Lower leg skin (tissue), 4 donors: ENCODE results near the gene RAPGEF4. TPM values are rescaled to one million over a fixed set of nuclear protein-coding genes. Genes with fewer than 3 reads are reported as not detected.

Experiments used
- DNase-seq, 2 donors: peaks; one replicate each; pipeline ENCODE4 v3.0.0-alpha.2; 2019; ENCODE audit warnings: low spot score in 2 of 2
- H3K4me3 ChIP-seq: fragments of 200-600 bp; sonication (generic); 2 replicates; pipeline ENCODE4 v1.5.1; 2017; ENCODE audit warnings: mild to moderate bottlenecking, low read depth; ENCODE audit not compliant: poor library complexity, severe bottlenecking
- POLR2A ChIP-seq, 2 donors: fragments of 450-650 bp; IDR thresholded peaks; one replicate each; pipeline ENCODE4 v1.6.1; 2016 to 2017; ENCODE audit warnings: antibody characterized with exemption in 2 of 2, mild to moderate bottlenecking in 1 of 2, moderate library complexity in 1 of 2
- WGBS, 2 donors: methylation state at CpG; one replicate each; pipeline ENCODE4 v1.1.5; 2018; 5-methylcytosine and 5-hydroxymethylcytosine counted together
- intact Hi-C: fragments of 100-400 bp; cut with DNase I; formaldehyde crosslinking; loops from one replicate; pipeline ENCODE4 v1.15.0; 2023; ENCODE audit warnings: low total_unique reads
- total RNA-seq, 4 donors: library from RNA; depleted of rRNA; stranded (reverse); fragments of >200 nt; gene quantifications; one replicate each; pipeline ENCODE4 v1.1.0, GENCODE V29; 2016
- TF ChIP-seq, protein P1 (sequence below), 3 donors: fragments of 450-650 bp; IDR thresholded peaks; one replicate each; pipeline ENCODE4 v1.5.1; 2016; ENCODE audit warnings: antibody characterized with exemption in 3 of 3, mild to moderate bottlenecking in 3 of 3, moderate library complexity in 2 of 3

The RAPGEF4 gene
- total RNA-seq, 4 donors from 2014 or later = 15.5 to 25.8 (median 25.0) TPM

DNA sequence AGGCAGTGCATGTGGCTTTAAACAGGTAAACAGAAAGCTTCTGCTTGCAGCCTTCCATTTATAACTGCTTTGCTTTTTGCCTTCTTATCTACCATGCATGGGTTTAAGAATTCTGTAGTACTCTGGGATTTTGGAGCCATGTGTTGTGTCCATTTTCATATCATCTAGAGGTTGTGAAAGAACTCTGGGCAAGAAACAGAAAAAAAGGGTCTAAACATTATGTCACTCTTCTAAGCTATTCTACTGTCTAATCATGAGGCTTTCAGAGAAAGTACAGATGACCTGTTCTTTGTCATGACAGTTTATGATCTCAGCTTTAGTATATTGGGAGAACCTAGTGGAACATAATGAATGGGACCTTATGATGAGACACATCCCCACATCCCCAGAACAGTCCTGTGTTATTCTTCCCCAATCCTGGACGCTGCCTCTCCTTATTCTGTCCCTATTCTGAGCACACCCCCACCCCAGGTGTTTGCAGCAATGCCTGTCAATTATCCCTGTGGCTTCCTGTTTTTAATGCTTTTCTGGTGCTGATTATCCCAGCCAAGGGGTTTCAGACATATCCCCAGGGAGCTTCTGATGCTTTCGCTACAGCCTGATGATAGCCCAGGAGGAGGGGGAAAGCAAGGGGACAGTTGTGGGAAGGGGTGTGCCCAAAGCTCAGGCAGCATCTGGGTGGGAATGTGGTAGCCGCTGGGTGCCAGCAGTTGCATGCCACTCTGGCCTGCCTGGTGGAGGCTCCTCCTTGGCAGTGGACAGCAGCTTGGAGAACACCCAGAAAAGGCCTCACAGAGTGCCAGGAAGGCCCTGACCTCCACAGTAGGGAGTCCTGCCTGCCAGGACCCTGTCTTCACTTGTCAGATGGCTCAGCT lies 170.5 kb downstream of the RAPGEF4 start:
- TF ChIP-seq, protein P1, sequence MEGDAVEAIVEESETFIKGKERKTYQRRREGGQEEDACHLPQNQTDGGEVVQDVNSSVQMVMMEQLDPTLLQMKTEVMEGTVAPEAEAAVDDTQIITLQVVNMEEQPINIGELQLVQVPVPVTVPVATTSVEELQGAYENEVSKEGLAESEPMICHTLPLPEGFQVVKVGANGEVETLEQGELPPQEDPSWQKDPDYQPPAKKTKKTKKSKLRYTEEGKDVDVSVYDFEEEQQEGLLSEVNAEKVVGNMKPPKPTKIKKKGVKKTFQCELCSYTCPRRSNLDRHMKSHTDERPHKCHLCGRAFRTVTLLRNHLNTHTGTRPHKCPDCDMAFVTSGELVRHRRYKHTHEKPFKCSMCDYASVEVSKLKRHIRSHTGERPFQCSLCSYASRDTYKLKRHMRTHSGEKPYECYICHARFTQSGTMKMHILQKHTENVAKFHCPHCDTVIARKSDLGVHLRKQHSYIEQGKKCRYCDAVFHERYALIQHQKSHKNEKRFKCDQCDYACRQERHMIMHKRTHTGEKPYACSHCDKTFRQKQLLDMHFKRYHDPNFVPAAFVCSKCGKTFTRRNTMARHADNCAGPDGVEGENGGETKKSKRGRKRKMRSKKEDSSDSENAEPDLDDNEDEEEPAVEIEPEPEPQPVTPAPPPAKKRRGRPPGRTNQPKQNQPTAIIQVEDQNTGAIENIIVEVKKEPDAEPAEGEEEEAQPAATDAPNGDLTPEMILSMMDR (IDR thresholded peaks at IDR 0.05) = no peak
- TF ChIP-seq POLR2A (IDR thresholded peaks at IDR 0.05) = no peak
- intact Hi-C loops = no loop called here
- H3K4me3 ChIP-seq = no peak overlapping the region
- DNase-seq = no peak
- WGBS, 2 donors = 72 to 85% methylated on average over 3 of the region's 3 CpGs

DNA sequence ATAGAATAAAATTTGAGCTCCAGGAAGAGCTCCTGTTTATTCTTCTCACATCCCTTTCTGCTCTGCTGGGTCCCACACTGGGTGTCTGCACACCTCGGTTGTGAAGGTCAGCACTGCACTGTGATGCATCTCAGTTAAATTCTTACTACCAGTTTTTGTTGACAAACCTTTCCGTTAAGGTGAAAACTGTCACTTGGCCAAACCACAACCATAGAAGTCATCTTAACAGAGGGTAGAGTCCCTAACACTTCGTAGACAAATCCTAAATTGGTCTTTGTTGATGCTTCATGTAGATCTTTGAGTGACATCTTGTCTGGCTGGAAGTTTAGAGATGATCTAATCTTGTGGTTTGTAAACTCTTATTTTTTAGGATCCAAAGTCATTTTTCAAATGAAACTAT lies 172.6 kb downstream of the RAPGEF4 start:
- 75 to 83% methylated on average over 3 of the region's 3 CpGs for WGBS, 2 donors

DNA sequence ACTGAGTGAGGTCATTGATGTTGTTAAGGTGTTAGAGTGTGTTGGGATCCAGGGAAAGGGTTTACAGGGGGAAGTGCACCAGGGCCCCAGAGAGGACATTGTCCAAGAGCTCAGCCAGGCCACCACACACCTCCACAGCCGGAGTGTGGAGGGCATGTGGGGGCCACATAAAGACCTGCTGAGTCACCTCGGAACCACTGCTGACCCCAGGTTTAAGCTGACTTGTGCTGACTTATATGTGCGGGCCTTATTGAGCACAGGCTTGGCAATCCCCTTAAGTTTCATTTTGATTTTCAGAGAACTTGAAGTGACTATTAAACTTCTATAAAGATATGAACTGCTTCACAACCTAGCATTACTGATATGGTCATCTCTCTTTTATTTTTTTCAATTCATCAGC lies 173.8 kb downstream of the RAPGEF4 start:
- DNase-seq = no peak
- H3K4me3 ChIP-seq = no peak overlapping the region
- no peak for TF ChIP-seq POLR2A (IDR thresholded peaks at IDR 0.05)
- TF ChIP-seq, protein P1 (IDR thresholded peaks at IDR 0.05) = no peak
- 92% methylated on average over 3 of the region's 3 CpGs for WGBS, 2 donors
- intact Hi-C loops = no loop called here

More for the DNA sequence above, 172.6 kb downstream of the RAPGEF4 start:
- TF ChIP-seq, protein P1 (IDR thresholded peaks at IDR 0.05) = no peak
- no peak for TF ChIP-seq POLR2A (IDR thresholded peaks at IDR 0.05)
- no peak overlapping the region for H3K4me3 ChIP-seq
- no peak for DNase-seq
- intact Hi-C loops = no loop called here

DNA sequence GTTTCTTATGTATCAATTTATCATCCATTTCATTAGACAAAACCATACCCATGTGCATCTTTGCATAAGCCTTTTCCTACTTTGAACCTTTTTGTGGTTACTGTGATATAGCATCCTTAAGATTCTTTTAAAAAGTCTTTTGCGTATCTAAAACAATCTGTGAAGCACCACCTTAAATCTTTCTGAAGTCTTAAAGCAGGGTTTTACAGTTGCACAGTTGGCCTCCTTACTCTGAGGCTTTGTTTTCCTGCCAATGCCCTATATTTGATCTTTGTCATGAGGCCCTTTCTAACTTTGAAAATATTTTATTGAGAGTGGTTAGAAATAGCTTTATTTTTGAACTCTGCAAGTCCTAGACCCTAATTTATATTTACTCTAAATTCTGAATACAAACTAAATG lies 176.6 kb downstream of the RAPGEF4 start:
- WGBS, 2 donors = 87 to 88% methylated on average over 1 of the region's 1 CpG
- TF ChIP-seq, protein P1 (IDR thresholded peaks at IDR 0.05) = no peak
- TF ChIP-seq POLR2A (IDR thresholded peaks at IDR 0.05) = no peak
- DNase-seq = no peak
- intact Hi-C loops = no loop called here
- H3K4me3 ChIP-seq = no peak overlapping the region

DNA sequence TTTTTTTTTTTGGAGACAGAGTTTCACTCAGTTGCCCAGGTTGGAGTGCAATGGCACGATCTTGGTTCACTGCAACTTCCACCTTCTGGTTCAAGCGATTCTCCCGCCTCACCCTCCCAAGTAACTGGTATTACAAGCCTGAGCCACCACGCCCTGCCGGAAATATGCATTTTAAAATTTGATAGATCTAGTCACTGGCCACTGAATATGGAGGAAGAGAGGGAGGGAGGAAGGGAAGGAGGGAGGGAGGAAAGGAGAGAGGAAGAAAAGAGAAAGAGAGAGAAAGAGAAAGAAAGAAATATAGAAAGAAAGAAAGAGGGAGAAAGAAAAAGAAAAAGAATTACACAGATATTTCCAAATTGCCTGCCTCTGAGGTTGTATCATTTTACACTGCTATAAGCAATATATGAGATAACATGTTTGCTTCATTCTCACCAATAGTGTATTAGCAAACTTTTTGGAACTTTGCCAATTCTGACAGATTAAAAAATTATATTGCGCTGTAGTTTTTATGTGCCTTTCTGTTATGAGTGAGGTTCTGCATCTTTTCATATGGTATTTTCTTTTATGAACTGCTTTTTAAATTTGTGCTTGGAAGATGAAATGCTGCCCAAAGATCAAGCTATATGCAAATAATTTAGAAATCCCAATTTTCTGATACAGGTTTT lies 178.8 kb downstream of the RAPGEF4 start:
- intact Hi-C loops = no loop called here
- no peak overlapping the region for H3K4me3 ChIP-seq
- TF ChIP-seq, protein P1 (IDR thresholded peaks at IDR 0.05) = no peak
- no peak for TF ChIP-seq POLR2A (IDR thresholded peaks at IDR 0.05)
- DNase-seq = no peak
- 61 to 65% methylated on average over 6 of the region's 6 CpGs for WGBS, 2 donors
